IMR-90 (cell line): ENCODE results near the gene TMEM139. TPM values are rescaled to one million over a fixed set of nuclear protein-coding genes. Genes with fewer than 3 reads are reported as not detected.

Source experiments
- ATAC-seq: fragments of 200-7000 bp; cut with Tn5 transposase; 2 replicates; pipeline ENCODE4 v1.9.1; 2020; ENCODE audit warnings: low read depth, mild to moderate bottlenecking, moderate library complexity
- BruUV-seq: library from RNA; stranded (reverse); fragments of 400-500 nt; replicated peaks from 2 replicates; lab custom pipeline; 2021; lab: Mats Ljungman, UMichigan
- CTCF ChIA-PET: fragments of 300-600 bp; formaldehyde crosslinking; extraction: SDS; loops from one replicate; lab custom pipeline; 2021; ENCODE audit warnings: antibody characterized with exemption; lab: Yijun Ruan, JAX
- POLR2A ChIA-PET: fragments of 300-600 bp; sonication (Branson Sonifier 250); formaldehyde crosslinking; loops from one replicate; lab custom pipeline; 2022; ENCODE audit warnings: antibody characterized with exemption; ENCODE audit not compliant: unreplicated experiment; lab: Charles Lee
- DNase-seq: peaks from one replicate; pipeline ENCODE4 v3.0.0; 2013
- H2AFZ ChIP-seq: replicated peaks from 2 replicates; pipeline ENCODE3; 2013; ENCODE audit warnings: low read length, mild to moderate bottlenecking; ENCODE audit not compliant: poor library complexity
- H2AK5ac ChIP-seq: 2 replicates; pipeline ENCODE4 v1.6.1; 2013; ENCODE audit warnings: low read depth, low read length, inconsistent platforms
- H2AK9ac ChIP-seq: replicated peaks from 2 replicates; pipeline ENCODE3; 2013; ENCODE audit warnings: mild to moderate bottlenecking, low read depth, low read length, moderate library complexity; ENCODE audit not compliant: poor library complexity
- H2BK120ac ChIP-seq: 2 replicates; pipeline ENCODE4 v1.6.1; 2013; ENCODE audit warnings: low read depth, low read length, inconsistent platforms
- H2BK15ac ChIP-seq: 3 replicates; pipeline ENCODE4 v1.6.1; 2013; ENCODE audit warnings: low read depth, low read length, inconsistent platforms
- H2BK20ac ChIP-seq: 2 replicates; pipeline ENCODE4 v1.6.1; 2013; ENCODE audit warnings: low read depth, mild to moderate bottlenecking, inconsistent platforms, low read length, moderate library complexity
- H2BK5ac ChIP-seq: 2 replicates; pipeline ENCODE4 v1.6.1; 2013; ENCODE audit warnings: mild to moderate bottlenecking, low read depth, low read length, inconsistent platforms; ENCODE audit not compliant: poor library complexity, severe bottlenecking
- H3K14ac ChIP-seq: replicated peaks from 2 replicates; pipeline ENCODE4 v1.6.1; 2013; ENCODE audit warnings: low read depth, low read length, inconsistent platforms
- H3K18ac ChIP-seq: 2 replicates; pipeline ENCODE4 v1.6.1; 2013; ENCODE audit warnings: low read depth, low read length, control low read depth
- H3K23ac ChIP-seq: 2 replicates; pipeline ENCODE4 v1.6.1; 2013; ENCODE audit warnings: low read depth, low read length, inconsistent platforms
- H3K27ac ChIP-seq: 2 replicates; pipeline ENCODE4 v1.5.1; 2013; ENCODE audit warnings: mild to moderate bottlenecking, control low read depth, low read length; ENCODE audit not compliant: insufficient read depth
- H3K27me3 ChIP-seq: 2 replicates; pipeline ENCODE4 v1.6.1; 2013; ENCODE audit warnings: low read length; ENCODE audit not compliant: control insufficient read depth, insufficient read depth
- H3K36me3 ChIP-seq: 2 replicates; pipeline ENCODE4 v1.6.1; 2013; ENCODE audit warnings: low read length, mixed read lengths; ENCODE audit not compliant: control insufficient read depth, insufficient read depth
- H3K4ac ChIP-seq: 2 replicates; pipeline ENCODE4 v1.6.1; 2013; ENCODE audit warnings: low read depth, low read length, inconsistent platforms
- H3K4me1 ChIP-seq: 2 replicates; pipeline ENCODE4 v1.6.1; 2013; ENCODE audit warnings: low read length, mixed read lengths; ENCODE audit not compliant: control insufficient read depth, insufficient read depth
- H3K4me2 ChIP-seq: 2 replicates; pipeline ENCODE4 v1.6.1; 2013; ENCODE audit warnings: low read depth, mild to moderate bottlenecking, control low read depth, low read length, moderate library complexity
- H3K4me3 ChIP-seq: 2 replicates; pipeline ENCODE4 v1.5.1; 2013; ENCODE audit warnings: low read depth, mild to moderate bottlenecking, control low read depth, low read length, moderate library complexity; ENCODE audit not compliant: insufficient read depth
- H3K56ac ChIP-seq: 2 replicates; pipeline ENCODE4 v1.6.1; 2013; ENCODE audit warnings: low read length, inconsistent platforms; ENCODE audit not compliant: insufficient read depth; ENCODE audit errors: extremely low read depth
- H3K79me1 ChIP-seq, 2 experiments: 2 replicates each; pipeline ENCODE4 v1.6.1; 2013; ENCODE audit warnings: low read length in 2 of 2, inconsistent platforms in 1 of 2, low read depth in 1 of 2
- H3K9ac ChIP-seq: 2 replicates; pipeline ENCODE4 v1.6.1; 2013; ENCODE audit warnings: low read depth, low read length, control low read depth
- H3K9me1 ChIP-seq: 2 replicates; pipeline ENCODE4 v1.6.1; 2013; ENCODE audit warnings: low read length, inconsistent platforms; ENCODE audit not compliant: insufficient read depth
- H3K9me3 ChIP-seq: 2 replicates; pipeline ENCODE4 v1.6.1; 2013; ENCODE audit warnings: low read length; ENCODE audit not compliant: control insufficient read depth, insufficient read depth
- H4K20me1 ChIP-seq: 2 replicates; pipeline ENCODE4 v1.6.1; 2013; ENCODE audit warnings: low read length, inconsistent platforms; ENCODE audit not compliant: insufficient read depth
- H4K5ac ChIP-seq: 2 replicates; pipeline ENCODE4 v1.6.1; 2013; ENCODE audit warnings: mild to moderate bottlenecking, low read depth, low read length, control low read depth
- H4K8ac ChIP-seq, 2 experiments: 2 replicates each; pipeline ENCODE4 v1.6.1; 2013; ENCODE audit warnings: low read depth in 2 of 2, low read length in 2 of 2, control low read depth in 1 of 2, inconsistent platforms in 1 of 2
- H4K91ac ChIP-seq: 2 replicates; pipeline ENCODE4 v1.6.1; 2013; ENCODE audit warnings: low read depth, low read length, inconsistent platforms; ENCODE audit not compliant: insufficient read depth
- MAFK ChIP-seq: IDR thresholded peaks from 2 replicates; pipeline ENCODE4 v1.6.1; 2012; ENCODE audit warnings: low read depth, low read length, improper control_type of control experiment
- MXI1 ChIP-seq: IDR thresholded peaks from 2 replicates; pipeline ENCODE4 v1.6.1; 2012; ENCODE audit warnings: low read depth, mild to moderate bottlenecking, low read length, moderate library complexity, borderline replicate concordance
- NFE2L2 ChIP-seq: fragments of 150-350 bp; IDR thresholded peaks from 2 replicates; pipeline ENCODE4 v1.6.1; 2016; ENCODE audit warnings: low read depth, mild to moderate bottlenecking, low read length
- RFX5 ChIP-seq: IDR thresholded peaks from 2 replicates; pipeline ENCODE4 v1.8.0; 2012; ENCODE audit warnings: low read depth, mild to moderate bottlenecking, low read length, moderate library complexity
- USF2 ChIP-seq: fragments of 150-350 bp; IDR thresholded peaks from 2 replicates; pipeline ENCODE4 v1.6.1; 2017; ENCODE audit warnings: mild to moderate bottlenecking, antibody characterized with exemption, low read length, low read depth
- WGBS, 2 experiments: methylation state at CpG; one replicate each; pipeline versions ENCODE4 v1.1.5 to v1.1.7; 2013; ENCODE audit warnings: missing lambda C conversion rate in 2 of 2; ENCODE audit not compliant: insufficient read length in 1 of 2; ENCODE audit errors: extremely low coverage in 2 of 2; 5-methylcytosine and 5-hydroxymethylcytosine counted together
- dilution Hi-C: fragments of 300-500 bp; cut with HindIII; formaldehyde crosslinking; loops from one replicate; pipeline ENCODE4 v1.14.3; 2018; ENCODE audit warnings: low sequenced_read_pairs; ENCODE audit not compliant: unreplicated experiment
- in situ Hi-C: fragments of 300-500 bp; cut with MboI; formaldehyde crosslinking; loops from 3 replicates; pipeline ENCODE4 v1.14.3; 2019; ENCODE audit warnings: low sequenced_read_pairs, inconsistent platforms, mixed read lengths
- intact Hi-C: fragments of 100-400 bp; cut with micrococcal nuclease; formaldehyde crosslinking; loops from 2 replicates; pipeline ENCODE4 v1.10.0; 2022
- polyA plus RNA-seq, 3 experiments: library from polyadenylated mRNA; depleted of rRNA; stranded (reverse); fragments of >200 nt; gene quantifications; 2 replicates each; pipeline ENCODE4 v1.2.3, GENCODE V29; 2012; ENCODE audit warnings: low replicate concordance in 1 of 3
- total RNA-seq: library from RNA; depleted of rRNA; stranded (reverse); fragments of >200 nt; gene quantifications from 2 replicates; pipeline ENCODE4 v1.2.3, GENCODE V29; 2012

TMEM139 gene
- total and polyA plus RNA-seq, 2 of the 4 experiments (the other 2 are of a cell fraction) = 0.07 TPM; not detected in 1

GRCh38 chr7:143243614-143244013 is 41.1 kb upstream of the TMEM139 start:
- H4K20me1 ChIP-seq = no peaks in the 10 kb centered on the region
- no peaks in the 10 kb centered on the region for H3K36me3 ChIP-seq
- BruUV-seq = no TSS peak
- no peak overlapping the region for H3K56ac ChIP-seq
- H2AK5ac ChIP-seq = no peak overlapping the region
- H3K18ac ChIP-seq = no peak overlapping the region
- no peaks in the 10 kb centered on the region for H3K9me1 ChIP-seq
- ATAC-seq (no peak), DNase-seq (no peak)
- no peak overlapping the region for H3K4me2 ChIP-seq
- no peak overlapping the region for H3K23ac ChIP-seq
- H4K5ac ChIP-seq = no peak overlapping the region
- in situ Hi-C loops (no loop called here), dilution Hi-C loops (no loop called here), intact Hi-C loops (loop anchor here (5.0 kb wide), 1 partner anchor 139 kb away; the partner anchor contains the start of gene ZYX)
- no peak overlapping the region for H4K91ac ChIP-seq
- H3K4ac ChIP-seq = no peak overlapping the region
- H3K14ac ChIP-seq = no peak overlapping the region
- no peak overlapping the region for H2BK20ac ChIP-seq
- H3K9ac ChIP-seq = no peak overlapping the region
- TF ChIP-seq RFX5 (no peak), MAFK (no peak), MXI1 (no peak), NFE2L2 (no peak), USF2 (no peak)
- no peaks in the 10 kb centered on the region for H3K79me1 ChIP-seq
- H3K4me3 ChIP-seq = no peak overlapping the region
- H2BK120ac ChIP-seq = no peak overlapping the region
- H3K9me3 ChIP-seq = no peaks in the 10 kb centered on the region
- peak overlapping the region; percentile 16 for H2AFZ ChIP-seq
- H3K27me3 ChIP-seq = peaks cover 11% of the 10 kb centered on the region
- no peak overlapping the region for H2BK15ac ChIP-seq
- no peak overlapping the region for H4K8ac ChIP-seq
- no peak overlapping the region for H2BK5ac ChIP-seq
- ChIA-PET POLR2A (no interaction called here), CTCF (interaction anchor here (0.7 kb wide), 1 partner anchor 173 kb away, joined by 4 read pairs; no protein-coding TSS in a partner anchor)
- no peak overlapping the region for H2AK9ac ChIP-seq
- no CpG with 5 or more reads among the region's 3 CpGs for WGBS, 2 experiments
- H3K4me1 ChIP-seq = 0 out of 2 replicates have a peak, but pooled peaks cover 2% of the 10 kb centered on the region
- H3K27ac ChIP-seq = no peak overlapping the region
